Astrocyte (in vitro differentiated cells and primary cell): Measurements from ENCODE around the gene CDR2L. TPM values are rescaled to one million over a fixed set of nuclear protein-coding genes. Genes with fewer than 3 reads are reported as not detected.
"Not testable (repeated sequence)": the region's sequence is repeated elsewhere in the genome, so short reads cannot be mapped to it uniquely, and the experiment has no call there.

Source experiments
- DNase-seq: peaks from one replicate; pipeline ENCODE4 v3.0.0-alpha.2; 2010; ENCODE audit warnings: low read depth
- FAIRE-seq: peaks from 2 replicates; lab custom pipeline; 2011; peaks lifted over from hg19 to GRCh38; lab: Jason Lieb, UNC
- H2AFZ ChIP-seq: 2 replicates; pipeline ENCODE4 v1.6.0; 2012; ENCODE audit warnings: low read depth, low read length, inconsistent platforms
- H3K27ac ChIP-seq: 2 replicates; pipeline ENCODE4 v1.5.1; 2011; ENCODE audit warnings: low read depth, low read length, inconsistent platforms
- H3K27me3 ChIP-seq: 2 replicates; pipeline ENCODE4 v1.6.0; 2011; ENCODE audit warnings: low read length, inconsistent platforms; ENCODE audit not compliant: insufficient read depth
- H3K36me3 ChIP-seq: 2 replicates; pipeline ENCODE4 v1.5.1; 2011; ENCODE audit warnings: low read length, inconsistent platforms; ENCODE audit not compliant: insufficient read depth
- H3K4me1 ChIP-seq: 2 replicates; pipeline ENCODE4 v1.5.1; 2011; ENCODE audit warnings: low read length, inconsistent platforms; ENCODE audit not compliant: insufficient read depth
- H3K4me2 ChIP-seq: 2 replicates; pipeline ENCODE4 v1.6.0; 2012; ENCODE audit warnings: low read length, inconsistent platforms
- H3K4me3 ChIP-seq: 2 replicates; pipeline ENCODE4 v1.5.1; 2011; ENCODE audit warnings: low read depth, mild to moderate bottlenecking, low read length, inconsistent platforms; ENCODE audit not compliant: insufficient read depth
- H3K79me2 ChIP-seq: 2 replicates; pipeline ENCODE4 v1.6.0; 2012; ENCODE audit warnings: mild to moderate bottlenecking, low read length, inconsistent platforms; ENCODE audit not compliant: insufficient read depth
- H3K9ac ChIP-seq: 2 replicates; pipeline ENCODE4 v1.6.0; 2012; ENCODE audit warnings: mild to moderate bottlenecking, low read length, inconsistent platforms
- H3K9me3 ChIP-seq: 2 replicates; pipeline ENCODE4 v1.5.1; 2012; ENCODE audit warnings: low read depth, mild to moderate bottlenecking, low read length, inconsistent platforms; ENCODE audit not compliant: insufficient read depth
- H4K20me1 ChIP-seq: 2 replicates; pipeline ENCODE4 v1.6.0; 2012; ENCODE audit warnings: low read length, inconsistent platforms; ENCODE audit not compliant: insufficient read depth
- H3K27ac Mint-ChIP-seq: one replicate; pipeline ENCODE4 v1.8.0; 2021; ENCODE audit warnings: mild to moderate bottlenecking, mixed read lengths; ENCODE audit not compliant: unreplicated experiment
- H3K27me3 Mint-ChIP-seq: one replicate; pipeline ENCODE4 v1.8.0; 2021; ENCODE audit warnings: low read depth, mixed read lengths; ENCODE audit not compliant: unreplicated experiment
- H3K36me3 Mint-ChIP-seq: one replicate; pipeline ENCODE4 v1.8.0; 2021; ENCODE audit warnings: low read depth, mixed read lengths; ENCODE audit not compliant: unreplicated experiment
- H3K4me1 Mint-ChIP-seq: one replicate; pipeline ENCODE4 v1.8.0; 2021; ENCODE audit warnings: low read depth, mixed read lengths; ENCODE audit not compliant: unreplicated experiment
- H3K4me3 Mint-ChIP-seq: one replicate; pipeline ENCODE4 v1.8.0; 2021; ENCODE audit warnings: mild to moderate bottlenecking, moderate library complexity, mixed read lengths; ENCODE audit not compliant: unreplicated experiment
- H3K9me3 Mint-ChIP-seq: one replicate; pipeline ENCODE4 v1.8.0; 2021; ENCODE audit warnings: mild to moderate bottlenecking, mixed read lengths; ENCODE audit not compliant: unreplicated experiment
- EZH2 ChIP-seq: IDR thresholded peaks from 2 replicates; pipeline ENCODE4 v1.6.1; 2012; ENCODE audit warnings: mild to moderate bottlenecking, low read length, inconsistent platforms; ENCODE audit not compliant: insufficient read depth
- total RNA-seq: library from RNA; stranded (reverse); gene quantifications from 2 replicates; pipeline ENCODE4 v1.2.1, GENCODE V29; 2021
- TF ChIP-seq, protein P1 (sequence below): IDR thresholded peaks from 2 replicates; pipeline ENCODE4 v1.5.1; 2011; ENCODE audit warnings: low read depth, mild to moderate bottlenecking, inconsistent platforms, low read length, moderate library complexity; ENCODE audit not compliant: insufficient read depth

Gene CDR2L
- total RNA-seq, 1 donor from 2014 or later = 59.1 TPM

DNA sequence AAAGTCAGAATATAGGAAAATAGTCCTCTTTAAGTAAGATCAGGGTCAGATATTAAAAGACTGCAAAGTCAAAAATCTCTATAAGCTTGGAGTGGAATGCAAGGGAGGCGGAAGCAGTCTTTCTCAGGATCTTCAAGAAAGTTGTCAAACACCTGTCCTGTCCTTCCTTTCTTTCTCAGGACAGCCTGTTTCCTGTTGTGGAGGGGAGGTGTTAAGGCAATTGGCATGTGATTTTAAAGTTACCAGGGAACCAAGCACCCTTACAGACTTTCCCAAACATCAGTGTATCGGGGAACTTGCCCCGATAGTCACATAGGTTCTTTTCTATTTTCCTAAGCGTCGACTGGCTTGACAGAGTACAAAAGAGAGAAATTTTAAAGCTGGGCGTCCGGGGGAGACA, 57.3 kb downstream of the CDR2L start:
- Mint-ChIP-seq H3K4me3 (peak overlapping the region; percentile 96), H3K27ac (no peak overlapping the region), H3K9me3 (no peaks in the 10 kb centered on the region), H3K4me1 (peaks cover 11% of the 10 kb centered on the region), H3K27me3 (no peaks in the 10 kb centered on the region), H3K36me3 (peaks cover 10% of the 10 kb centered on the region)
- Histone ChIP-seq H3K36me3 (peaks cover 5% of the 10 kb centered on the region), H3K9me3 (no peaks in the 10 kb centered on the region), H3K4me3 (no peak overlapping the region), H4K20me1 (peaks cover 14% of the 10 kb centered on the region), H2AFZ (no peak overlapping the region), H3K27me3 (no peaks in the 10 kb centered on the region), H3K79me2 (peaks cover 26% of the 10 kb centered on the region), H3K4me2 (no peak overlapping the region), H3K9ac (no peak overlapping the region), H3K27ac (no peak overlapping the region), H3K4me1 (peaks cover 13% of the 10 kb centered on the region)
- TF ChIP-seq, protein P1, sequence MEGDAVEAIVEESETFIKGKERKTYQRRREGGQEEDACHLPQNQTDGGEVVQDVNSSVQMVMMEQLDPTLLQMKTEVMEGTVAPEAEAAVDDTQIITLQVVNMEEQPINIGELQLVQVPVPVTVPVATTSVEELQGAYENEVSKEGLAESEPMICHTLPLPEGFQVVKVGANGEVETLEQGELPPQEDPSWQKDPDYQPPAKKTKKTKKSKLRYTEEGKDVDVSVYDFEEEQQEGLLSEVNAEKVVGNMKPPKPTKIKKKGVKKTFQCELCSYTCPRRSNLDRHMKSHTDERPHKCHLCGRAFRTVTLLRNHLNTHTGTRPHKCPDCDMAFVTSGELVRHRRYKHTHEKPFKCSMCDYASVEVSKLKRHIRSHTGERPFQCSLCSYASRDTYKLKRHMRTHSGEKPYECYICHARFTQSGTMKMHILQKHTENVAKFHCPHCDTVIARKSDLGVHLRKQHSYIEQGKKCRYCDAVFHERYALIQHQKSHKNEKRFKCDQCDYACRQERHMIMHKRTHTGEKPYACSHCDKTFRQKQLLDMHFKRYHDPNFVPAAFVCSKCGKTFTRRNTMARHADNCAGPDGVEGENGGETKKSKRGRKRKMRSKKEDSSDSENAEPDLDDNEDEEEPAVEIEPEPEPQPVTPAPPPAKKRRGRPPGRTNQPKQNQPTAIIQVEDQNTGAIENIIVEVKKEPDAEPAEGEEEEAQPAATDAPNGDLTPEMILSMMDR = no peak
- TF ChIP-seq EZH2 = no peak
- no peak for FAIRE-seq
- DNase-seq = no peak

DNA sequence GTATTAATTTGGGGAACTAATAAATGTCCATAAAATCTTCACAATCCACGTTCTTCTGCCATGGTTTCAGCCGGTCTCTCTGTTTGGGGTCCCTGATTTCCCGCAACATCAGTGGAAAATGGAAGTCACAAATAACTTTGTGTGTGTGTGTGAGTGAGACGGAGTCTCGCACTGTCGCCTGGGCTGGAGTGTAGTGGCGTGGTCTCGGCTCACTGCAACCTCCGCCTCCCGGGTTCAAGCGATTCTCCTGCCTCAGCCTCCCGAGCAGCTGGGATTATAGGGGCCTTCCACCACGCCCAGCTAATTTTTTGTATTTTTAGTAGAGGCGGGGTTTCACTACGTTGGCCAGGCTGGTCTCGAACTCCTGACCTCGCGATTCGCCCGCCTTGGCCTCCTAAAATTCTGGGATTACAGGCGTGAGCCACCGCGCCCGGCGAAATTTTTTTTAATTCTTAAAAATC, 58.5 kb downstream of the CDR2L start:
- peak overlapping the region; percentile 85 for H3K4me2 ChIP-seq
- Mint-ChIP-seq H3K4me3 (peak overlapping the region; percentile 96), H3K4me1 (peaks cover 11% of the 10 kb centered on the region), H3K27ac (peak overlapping the region; percentile 86)
- peak overlapping the region; percentile 93 for H3K9ac ChIP-seq
- H3K4me3 ChIP-seq = peak overlapping the region; percentile 97
- peaks cover 26% of the 10 kb centered on the region for H3K79me2 ChIP-seq
- not testable (repeated sequence) for DNase-seq, H3K9me3 Mint-ChIP-seq, H3K27me3 Mint-ChIP-seq, H3K9me3 ChIP-seq, H3K36me3 ChIP-seq, H3K36me3 Mint-ChIP-seq, FAIRE-seq, H3K27me3 ChIP-seq
- peak overlapping the region; percentile 88 for H2AFZ ChIP-seq
- peak overlapping the region; percentile 79 for H3K27ac ChIP-seq
- peaks cover 13% of the 10 kb centered on the region for H3K4me1 ChIP-seq
- peaks cover 14% of the 10 kb centered on the region for H4K20me1 ChIP-seq

DNA sequence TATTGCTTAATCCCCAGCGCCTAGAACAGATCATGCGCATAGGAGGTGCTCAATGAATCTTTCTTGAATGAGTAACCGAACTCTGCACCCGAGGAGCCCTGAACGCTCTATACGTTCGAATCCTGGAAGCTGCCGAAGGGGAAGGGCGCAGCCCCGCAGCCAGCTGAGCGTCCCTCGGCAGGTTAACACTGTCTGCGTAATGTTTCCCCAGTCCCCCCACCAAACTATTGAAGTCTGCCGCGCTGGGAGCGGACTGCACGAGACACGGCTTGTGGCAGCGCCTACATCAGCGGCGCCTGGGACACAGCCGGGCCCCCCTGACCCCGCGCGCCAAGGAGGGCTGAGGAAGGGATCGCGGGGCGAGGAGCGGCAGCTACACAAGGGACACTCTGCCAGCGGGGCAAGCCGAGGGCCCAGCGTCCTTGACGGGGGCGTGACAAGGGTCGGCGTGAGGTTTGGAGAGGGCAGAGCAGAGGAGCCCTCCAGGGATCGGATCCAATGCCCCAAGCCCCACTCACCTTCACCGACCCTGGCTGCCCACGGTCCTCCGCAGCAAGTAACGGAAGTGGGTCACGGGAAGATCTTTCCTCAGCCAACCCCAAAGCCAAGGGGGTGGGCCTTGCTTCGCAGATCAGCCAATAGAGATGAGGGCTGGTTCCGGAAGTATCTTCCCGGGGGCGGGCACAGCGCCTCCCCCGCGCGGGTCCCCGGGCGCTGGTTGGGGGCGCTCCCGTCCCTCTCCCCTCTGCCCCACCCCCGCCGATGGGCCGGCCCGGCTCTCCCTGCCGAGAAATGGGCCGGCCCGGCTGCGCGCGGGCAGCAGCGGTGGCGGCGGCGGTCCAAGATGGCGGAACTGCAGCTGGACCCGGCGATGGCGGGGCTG, 59.2 kb downstream of the CDR2L start, which contains the start of the genes ATP5PD and KCTD2:
Gene ATP5PD, minus strand, starts transcription at position 563 of the 883 bp plus-strand sequence. CDS start 4,319 bp downstream, outside the sequence.
Gene KCTD2, plus strand, starts transcription at position 819 of the 883 bp plus-strand sequence. Its CDS starts 26 bp downstream, at position 845.
- TF ChIP-seq, protein P1 = no peak
- no peak for TF ChIP-seq EZH2
- H3K27ac ChIP-seq = peak within 1 kb of the TSS; percentile 79
- FAIRE-seq = no peak

More for the DNA sequence above, 59.2 kb downstream of the CDR2L start, which contains the start of the genes ATP5PD and KCTD2:
- peaks cover 1% of the 10 kb centered on the region for H3K36me3 ChIP-seq
- peak within 1 kb of the TSS; percentile 100 for H3K4me2 ChIP-seq
- H3K27ac Mint-ChIP-seq = peak within 1 kb of the TSS; percentile 90
- H3K9me3 ChIP-seq = no peaks in the 10 kb centered on the region
- peaks cover 16% of the 10 kb centered on the region for H4K20me1 ChIP-seq
- peak within 1 kb of the TSS; percentile 97 for H3K4me3 ChIP-seq
- no peaks in the 10 kb centered on the region for H3K9me3 Mint-ChIP-seq
- H2AFZ ChIP-seq = peak within 1 kb of the TSS; percentile 88
- H3K36me3 Mint-ChIP-seq = peaks cover 6% of the 10 kb centered on the region
- peaks cover 26% of the 10 kb centered on the region for H3K79me2 ChIP-seq
- no peaks in the 10 kb centered on the region for H3K27me3 ChIP-seq
- no peaks in the 10 kb centered on the region for H3K27me3 Mint-ChIP-seq
- H3K4me3 Mint-ChIP-seq = peak within 1 kb of the TSS; percentile 96
- peak within 1 kb of the TSS; percentile 93 for H3K9ac ChIP-seq
- peaks cover 13% of the 10 kb centered on the region for H3K4me1 ChIP-seq
- peak; percentile 94 for DNase-seq
- peaks cover 11% of the 10 kb centered on the region for H3K4me1 Mint-ChIP-seq
